MV-4-11 (cell line): ENCODE measurements around the gene ADAM11.
"Not testable (repeated sequence)": the region's sequence is repeated elsewhere in the genome, so short reads cannot be mapped to it uniquely, and the experiment has no call there.

Source experiments
- DNase-seq: peaks from one replicate; lab custom pipeline; 2025; lab: John Stamatoyannopoulos, UW

ADAM11 gene

GRCh38 chr17:44758414-44759085 is at the start of gene ADAM11:
TSS of gene ADAM11 (plus strand) at chr17:44758988. CDS start at chr17:44759200, 212 bp downstream.
- no peak for DNase-seq

- no peak for DNase-seq
These were observed 39.3 kb upstream of the ADAM11 start for GRCh38 chr17:44719444-44719843.

- DNase-seq: no peak
These were observed 36.5 kb upstream of the ADAM11 start for GRCh38 chr17:44722254-44722653.

- not testable (repeated sequence) for DNase-seq
These were observed 32.7 kb upstream of the ADAM11 start for GRCh38 chr17:44726121-44726520.

- DNase-seq: no peak
These were observed 25.0 kb upstream of the ADAM11 start for GRCh38 chr17:44733753-44734152.

- no peak for DNase-seq
These were observed 24.5 kb upstream of the ADAM11 start for GRCh38 chr17:44734272-44734671.

GRCh38 chr17:44736551-44737240 is 22.1 kb upstream of the ADAM11 start:
- DNase-seq: no peak

- no peak for DNase-seq
These were observed 20.4 kb upstream of the ADAM11 start for GRCh38 chr17:44738214-44738906.

GRCh38 chr17:44741316-44741715 is 17.5 kb upstream of the ADAM11 start:
- no peak for DNase-seq

- no peak for DNase-seq
These were observed 13.5 kb upstream of the ADAM11 start for GRCh38 chr17:44745301-44745700.

GRCh38 chr17:44745738-44746137 is 13.1 kb upstream of the ADAM11 start:
- not testable (repeated sequence) for DNase-seq

- DNase-seq: no peak
These were observed 11.2 kb upstream of the ADAM11 start for GRCh38 chr17:44747566-44747965.

- DNase-seq: no peak
These were observed 9.5 kb upstream of the ADAM11 start for GRCh38 chr17:44749076-44749979.

- no peak for DNase-seq
These were observed 8.8 kb upstream of the ADAM11 start for GRCh38 chr17:44749980-44750318.

- DNase-seq: no peak
These were observed 7.5 kb upstream of the ADAM11 start for GRCh38 chr17:44751331-44751730.

- no peak for DNase-seq
These were observed 7.0 kb upstream of the ADAM11 start for GRCh38 chr17:44751806-44752205.

- no peak for DNase-seq
These were observed 5.6 kb upstream of the ADAM11 start for GRCh38 chr17:44752953-44753861.

- no peak for DNase-seq
These were observed 4.5 kb upstream of the ADAM11 start for GRCh38 chr17:44754276-44754675.

- DNase-seq: not testable (repeated sequence)
These were observed 3.6 kb upstream of the ADAM11 start for GRCh38 chr17:44755180-44755579.

GRCh38 chr17:44757045-44757917 is 1.5 kb upstream of the ADAM11 start:
- DNase-seq: no peak
